ACC112 (cell line): ENCODE measurements around the gene TSPAN18.

Experiments used
- H2AFZ ChIP-seq: fragments of 200-600 bp; sonication (generic); one replicate; pipeline ENCODE4 v1.6.0; 2017; ENCODE audit warnings: antibody characterized with exemption, low read length; ENCODE audit not compliant: unreplicated experiment
- H3K27ac ChIP-seq: fragments of 200-600 bp; sonication (generic); 2 replicates; pipeline ENCODE4 v1.5.1; 2014; ENCODE audit warnings: low read depth, mild to moderate bottlenecking, antibody characterized with exemption, low read length, moderate library complexity
- H3K27me3 ChIP-seq: fragments of 200-600 bp; sonication (generic); 2 replicates; pipeline ENCODE4 v1.6.1; 2014; ENCODE audit warnings: mild to moderate bottlenecking, antibody characterized with exemption, low read length, moderate library complexity, mixed read lengths; ENCODE audit not compliant: insufficient read depth
- H3K36me3 ChIP-seq: fragments of 200-600 bp; sonication (generic); 2 replicates; pipeline ENCODE4 v1.6.1; 2016; ENCODE audit warnings: mild to moderate bottlenecking, antibody characterized with exemption, low read length, moderate library complexity, mixed read lengths; ENCODE audit not compliant: insufficient read depth
- H3K4me1 ChIP-seq: fragments of 200-600 bp; sonication (generic); one replicate; pipeline ENCODE4 v1.6.1; 2016; ENCODE audit warnings: low read length, mixed read lengths; ENCODE audit not compliant: insufficient read depth, unreplicated experiment, control insufficient read depth
- H3K4me3 ChIP-seq: fragments of 200-600 bp; sonication (generic); 2 replicates; pipeline ENCODE4 v1.5.1; 2014; ENCODE audit warnings: mild to moderate bottlenecking, low read depth, low read length
- H3K79me2 ChIP-seq: fragments of 200-600 bp; sonication (generic); one replicate; pipeline ENCODE4 v1.6.0; 2016; ENCODE audit warnings: low read length; ENCODE audit not compliant: control insufficient read depth, unreplicated experiment, insufficient read depth

The TSPAN18 gene

DNA sequence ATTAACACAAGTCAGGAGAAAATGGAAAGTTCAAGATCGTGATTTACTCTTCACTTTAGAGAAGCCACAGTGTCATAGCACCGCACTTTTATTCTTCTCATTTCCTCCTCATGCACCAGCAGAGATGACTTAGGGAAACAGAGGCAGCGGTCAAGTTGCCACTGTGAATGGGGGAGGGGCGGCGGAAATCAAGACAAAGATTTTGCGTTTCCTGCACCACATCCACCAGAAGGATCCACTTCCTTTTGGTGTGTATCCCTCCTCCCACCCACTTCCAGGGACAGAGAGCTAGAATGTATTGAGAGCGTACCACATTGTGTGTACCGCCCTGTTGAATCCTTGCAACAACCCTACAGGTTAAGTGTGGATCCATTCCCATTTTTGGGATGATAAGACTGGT, 21.8 kb downstream of the TSPAN18 start:
- H3K27me3 ChIP-seq: peaks cover 6% of the 10 kb centered on the region; the same call in 1 of the 2 replicates
- H2AFZ ChIP-seq: no peak overlapping the region
- no peak overlapping the region for H3K4me3 ChIP-seq
- H3K79me2 ChIP-seq: no peaks in the 10 kb centered on the region
- H3K36me3 ChIP-seq: no peaks in the 10 kb centered on the region
- H3K4me1 ChIP-seq: no peaks in the 10 kb centered on the region
- no peak overlapping the region for H3K27ac ChIP-seq

- Histone ChIP-seq H3K27me3 (peaks cover 7% of the 10 kb centered on the region; the same call in 1 of the 2 replicates), H3K79me2 (no peaks in the 10 kb centered on the region), H3K36me3 (no peaks in the 10 kb centered on the region), H2AFZ (no peak overlapping the region), H3K4me3 (no peak overlapping the region), H3K27ac (no peak overlapping the region), H3K4me1 (no peaks in the 10 kb centered on the region)
These were observed 22.4 kb downstream of the TSPAN18 start for GRCh38 chr11:44749189-44749588.

GRCh38 chr11:44750551-44751465, 24.0 kb downstream of the TSPAN18 start:
- no peak overlapping the region for H3K27ac ChIP-seq
- H3K79me2 ChIP-seq: no peaks in the 10 kb centered on the region
- H3K27me3 ChIP-seq: peaks cover 15% of the 10 kb centered on the region; the same call in 1 of the 2 replicates
- H3K36me3 ChIP-seq: no peaks in the 10 kb centered on the region
- no peak overlapping the region for H2AFZ ChIP-seq
- H3K4me3 ChIP-seq: no peak overlapping the region
- H3K4me1 ChIP-seq: peaks cover 6% of the 10 kb centered on the region

- Histone ChIP-seq H3K4me1 (peaks cover 11% of the 10 kb centered on the region), H3K79me2 (no peaks in the 10 kb centered on the region), H3K36me3 (no peaks in the 10 kb centered on the region), H3K4me3 (no peak overlapping the region), H2AFZ (no peak overlapping the region), H3K27ac (no peak overlapping the region), H3K27me3 (peaks cover 17% of the 10 kb centered on the region)
These were observed 25.5 kb downstream of the TSPAN18 start for GRCh38 chr11:44752300-44752699.

GRCh38 chr11:44752713-44753112, 26.0 kb downstream of the TSPAN18 start:
- Histone ChIP-seq H3K79me2 (no peaks in the 10 kb centered on the region), H3K27me3 (peaks cover 18% of the 10 kb centered on the region), H3K36me3 (no peaks in the 10 kb centered on the region), H3K4me1 (peaks cover 11% of the 10 kb centered on the region), H2AFZ (no peak overlapping the region), H3K4me3 (no peak overlapping the region), H3K27ac (no peak overlapping the region)

GRCh38 chr11:44753961-44754645, 27.3 kb downstream of the TSPAN18 start:
- H2AFZ ChIP-seq: no peak overlapping the region
- H3K4me3 ChIP-seq: no peak overlapping the region
- no peaks in the 10 kb centered on the region for H3K79me2 ChIP-seq
- H3K4me1 ChIP-seq: peaks cover 11% of the 10 kb centered on the region
- no peak overlapping the region for H3K27ac ChIP-seq
- H3K27me3 ChIP-seq: peaks cover 28% of the 10 kb centered on the region
- no peaks in the 10 kb centered on the region for H3K36me3 ChIP-seq

- H2AFZ ChIP-seq: no peak overlapping the region
- no peak overlapping the region for H3K4me3 ChIP-seq
- no peak overlapping the region for H3K27ac ChIP-seq
- H3K79me2 ChIP-seq: no peaks in the 10 kb centered on the region
- H3K36me3 ChIP-seq: no peaks in the 10 kb centered on the region
- peaks cover 11% of the 10 kb centered on the region for H3K4me1 ChIP-seq
- H3K27me3 ChIP-seq: peaks cover 28% of the 10 kb centered on the region
These were observed 28.3 kb downstream of the TSPAN18 start for GRCh38 chr11:44754876-44755555.

DNA sequence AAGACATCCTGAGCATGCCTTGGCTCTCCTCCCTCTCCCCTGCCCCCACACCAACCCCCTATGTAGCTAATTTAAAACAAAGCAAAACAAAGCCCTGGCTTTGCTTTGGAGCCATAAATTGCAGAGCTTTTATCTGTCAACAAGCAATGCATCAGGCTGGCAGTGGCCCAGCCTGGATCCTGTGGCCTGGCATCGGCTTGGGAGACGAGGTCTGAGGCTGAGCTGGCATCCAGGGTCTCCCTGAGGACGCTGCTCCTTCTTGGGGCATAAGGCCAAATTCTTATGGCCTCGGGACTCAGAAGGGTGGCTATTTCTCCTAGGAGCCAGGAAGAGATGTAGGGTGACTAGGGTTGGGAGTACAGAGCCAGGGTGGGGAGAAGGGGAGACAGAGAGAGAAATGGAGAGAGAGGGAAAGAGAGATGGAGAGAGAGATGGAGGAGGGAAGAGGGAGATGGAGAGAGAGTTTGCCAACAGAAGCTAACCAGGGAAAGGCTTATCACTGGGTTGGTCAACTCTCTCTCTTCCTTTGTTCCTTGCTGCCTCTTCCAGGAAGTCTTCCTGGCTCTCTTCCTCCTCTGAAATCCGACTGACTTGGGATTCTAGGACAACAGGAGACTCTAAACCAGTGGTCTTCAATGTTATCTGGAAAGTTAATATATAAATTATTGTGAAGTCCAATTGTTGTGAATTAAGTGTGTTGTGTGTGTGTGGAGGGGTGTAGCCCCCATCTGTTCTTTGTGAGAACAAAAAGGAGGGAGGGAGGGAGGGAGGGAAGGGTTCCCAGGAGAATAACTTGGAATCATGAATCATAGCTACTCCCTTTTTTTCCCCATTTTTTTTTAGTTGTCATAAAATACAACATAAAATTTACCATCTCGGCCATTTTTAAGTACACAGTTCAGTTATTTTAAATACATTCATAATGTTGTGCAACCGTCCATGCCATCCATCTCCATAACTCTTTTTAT, 29.1 kb downstream of the TSPAN18 start:
- no peaks in the 10 kb centered on the region for H3K36me3 ChIP-seq
- H3K4me1 ChIP-seq: peaks cover 17% of the 10 kb centered on the region
- no peak overlapping the region for H2AFZ ChIP-seq
- H3K4me3 ChIP-seq: no peak overlapping the region
- no peaks in the 10 kb centered on the region for H3K79me2 ChIP-seq
- no peak overlapping the region for H3K27ac ChIP-seq
- peaks cover 28% of the 10 kb centered on the region for H3K27me3 ChIP-seq

- no peak overlapping the region for H3K27ac ChIP-seq
- no peaks in the 10 kb centered on the region for H3K79me2 ChIP-seq
- H2AFZ ChIP-seq: no peak overlapping the region
- peaks cover 24% of the 10 kb centered on the region for H3K27me3 ChIP-seq
- no peaks in the 10 kb centered on the region for H3K36me3 ChIP-seq
- H3K4me1 ChIP-seq: peaks cover 29% of the 10 kb centered on the region
- H3K4me3 ChIP-seq: no peak overlapping the region
These were observed 32.2 kb downstream of the TSPAN18 start for GRCh38 chr11:44758983-44759382.
